CD4-positive, alpha-beta T cell treated with Interleukin-21 for 1 hour (primary cell): ENCODE data around the gene FBXL19.

Experiments used
- DNase-seq: peaks from one replicate; pipeline ENCODE4 v3.0.0-alpha.2; 2020

Gene FBXL19

GRCh38 chr16:30967795-30968194 lies 44.4 kb downstream of the FBXL19 start:
- DNase-seq: no peak

GRCh38 chr16:30969246-30969842 lies 46.0 kb downstream of the FBXL19 start:
- DNase-seq: no peak

DNA sequence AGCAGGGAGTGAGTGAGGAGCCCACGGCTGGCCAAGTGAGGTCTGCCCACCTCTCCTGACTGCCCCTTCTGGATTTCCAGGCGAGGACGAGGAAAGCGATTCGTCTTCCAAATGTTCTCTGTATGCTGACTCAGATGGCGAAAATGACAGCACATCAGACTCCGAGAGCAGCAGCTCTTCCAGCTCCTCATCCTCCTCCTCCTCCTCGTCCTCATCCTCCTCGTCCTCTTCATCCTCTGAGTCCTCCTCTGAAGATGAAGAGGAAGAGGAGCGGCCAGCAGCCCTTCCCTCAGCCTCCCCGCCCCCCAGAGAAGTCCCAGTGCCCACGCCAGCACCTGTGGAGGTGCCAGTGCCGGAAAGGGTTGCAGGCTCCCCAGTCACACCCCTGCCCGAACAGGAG lies 47.9 kb downstream of the FBXL19 start:
- DNase-seq: no peak

- DNase-seq: no peak
Measured at GRCh38 chr16:30972872-30973271, 49.5 kb downstream of the FBXL19 start.

GRCh38 chr16:30974348-30974747 lies 51.0 kb downstream of the FBXL19 start:
- no peak for DNase-seq

GRCh38 chr16:30976486-30976885 lies 53.1 kb downstream of the FBXL19 start:
- DNase-seq: no peak

DNA sequence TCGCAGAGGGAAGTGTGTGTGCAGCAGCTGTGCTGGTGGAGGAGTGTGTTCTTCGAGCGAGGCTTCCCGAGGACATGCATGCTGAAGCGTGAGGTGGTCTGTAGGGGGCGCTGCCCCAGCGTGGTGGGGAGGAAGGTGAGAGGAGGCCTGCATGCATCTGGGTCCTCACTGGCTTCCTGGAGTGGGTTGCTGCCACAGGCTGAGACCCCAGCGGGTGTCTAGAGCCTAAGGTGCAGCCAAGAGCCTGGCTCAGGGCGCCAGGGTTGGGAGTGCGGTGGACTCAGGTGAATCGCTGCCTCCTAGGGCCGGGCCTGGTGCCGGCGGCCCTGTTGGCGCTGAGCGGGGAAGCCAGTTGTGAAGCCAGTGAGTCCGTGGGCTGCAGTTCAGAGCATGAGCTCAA lies 54.1 kb downstream of the FBXL19 start:
- no peak for DNase-seq

DNA sequence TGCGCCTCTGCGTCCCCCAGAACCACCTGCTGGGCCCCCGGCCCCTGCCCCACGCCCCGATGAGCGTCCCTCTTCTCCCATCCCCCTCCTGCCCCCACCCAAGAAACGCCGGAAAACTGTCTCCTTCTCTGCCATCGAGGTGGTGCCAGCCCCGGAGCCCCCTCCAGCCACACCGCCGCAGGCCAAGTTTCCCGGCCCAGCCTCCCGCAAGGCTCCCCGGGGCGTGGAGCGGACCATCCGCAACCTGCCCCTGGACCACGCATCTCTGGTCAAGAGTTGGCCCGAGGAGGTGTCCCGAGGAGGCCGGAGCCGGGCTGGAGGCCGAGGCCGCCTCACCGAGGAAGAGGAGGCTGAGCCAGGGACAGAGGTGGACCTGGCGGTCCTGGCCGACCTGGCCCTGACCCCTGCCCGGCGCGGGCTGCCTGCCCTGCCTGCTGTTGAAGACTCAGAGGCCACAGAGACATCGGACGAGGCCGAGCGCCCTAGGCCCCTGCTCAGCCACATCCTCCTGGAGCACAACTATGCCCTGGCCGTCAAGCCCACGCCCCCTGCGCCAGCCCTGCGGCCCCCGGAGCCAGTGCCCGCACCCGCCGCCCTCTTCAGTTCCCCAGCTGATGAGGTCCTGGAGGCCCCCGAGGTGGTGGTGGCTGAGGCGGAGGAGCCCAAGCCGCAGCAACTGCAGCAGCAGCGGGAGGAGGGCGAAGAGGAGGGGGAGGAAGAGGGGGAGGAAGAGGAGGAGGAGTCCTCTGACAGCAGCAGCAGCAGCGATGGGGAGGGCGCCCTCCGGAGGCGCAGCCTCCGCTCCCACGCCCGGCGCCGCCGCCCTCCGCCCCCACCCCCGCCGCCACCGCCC lies 56.0 kb downstream of the FBXL19 start:
- no peak for DNase-seq

GRCh38 chr16:30980023-30980371 lies 56.6 kb downstream of the FBXL19 start:
- DNase-seq: no peak

GRCh38 chr16:30980434-30980833 lies 57.1 kb downstream of the FBXL19 start:
- DNase-seq: no peak

- DNase-seq: no peak
Measured at GRCh38 chr16:30980959-30981358, 57.6 kb downstream of the FBXL19 start.

DNA sequence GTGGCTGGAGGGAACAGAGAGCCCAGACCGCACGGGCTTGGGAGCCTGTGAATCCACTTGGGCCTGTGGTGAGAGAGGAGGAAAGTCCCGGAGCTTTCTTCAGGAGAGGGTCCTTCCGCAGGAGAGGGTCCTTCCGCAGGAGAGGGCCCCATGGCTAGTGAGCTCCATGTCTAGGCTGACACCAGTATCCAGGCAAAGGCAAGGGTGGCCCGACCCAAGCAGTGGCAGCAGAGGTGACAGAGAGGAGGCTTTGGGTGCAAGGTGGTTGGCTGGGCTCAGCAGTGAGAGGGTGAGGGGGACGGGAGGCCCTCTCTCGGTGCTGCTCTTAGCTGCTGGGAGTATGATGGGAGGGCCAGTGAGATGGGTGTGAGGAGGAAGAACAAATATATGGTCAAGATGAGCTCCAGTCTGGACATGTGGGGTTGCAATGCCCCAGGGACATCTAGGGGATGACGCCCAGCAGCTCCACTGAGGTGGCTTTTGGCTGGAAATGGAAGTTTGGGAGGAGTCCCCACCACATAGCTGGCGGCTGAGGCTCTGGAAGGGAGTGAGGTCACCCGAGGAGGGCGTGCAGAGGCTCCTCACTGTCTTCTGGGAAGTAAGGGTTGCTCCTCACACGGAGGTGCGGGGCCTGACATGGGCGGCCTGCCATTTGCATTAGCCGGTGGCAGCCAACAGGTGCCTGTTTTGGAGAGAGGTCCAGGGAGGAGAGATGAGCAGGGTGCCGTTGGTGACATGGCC lies 59.3 kb downstream of the FBXL19 start:
- no peak for DNase-seq

- no peak for DNase-seq
Measured at GRCh38 chr16:30983289-30983889, 60.0 kb downstream of the FBXL19 start.

DNA sequence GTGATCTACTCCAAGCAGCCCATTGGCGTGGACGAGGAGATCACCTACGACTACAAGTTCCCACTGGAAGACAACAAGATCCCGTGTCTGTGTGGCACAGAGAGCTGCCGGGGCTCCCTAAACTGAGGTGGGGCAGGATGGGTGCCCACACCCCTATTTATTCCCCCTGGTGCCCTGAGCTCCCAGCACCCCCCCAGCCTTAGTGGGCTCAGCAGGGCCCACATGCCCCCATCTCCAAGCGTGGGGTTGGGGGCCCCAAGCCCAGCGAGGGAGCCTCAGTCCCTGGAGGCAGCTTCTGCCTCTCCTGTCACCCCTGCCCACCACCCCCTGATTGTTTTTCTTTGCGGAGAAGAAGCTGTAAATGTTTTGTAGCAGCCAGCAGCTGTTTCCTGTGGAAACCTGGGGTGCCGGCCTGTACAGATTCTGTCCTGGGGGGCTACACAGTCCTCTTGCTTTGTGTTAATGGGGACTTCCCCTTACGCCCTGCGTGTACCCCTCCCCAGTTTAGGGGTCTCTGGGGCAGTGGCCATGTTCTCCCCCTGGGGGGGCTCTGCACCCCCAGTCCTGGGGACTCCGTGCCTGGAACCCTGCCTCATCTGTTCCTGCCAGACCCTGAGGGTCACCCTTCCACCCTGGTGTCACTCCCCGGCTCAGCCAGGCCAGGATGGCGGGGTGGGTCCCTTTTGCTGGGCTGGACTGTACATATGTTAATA lies 60.7 kb downstream of the FBXL19 start:
- no peak for DNase-seq

DNA sequence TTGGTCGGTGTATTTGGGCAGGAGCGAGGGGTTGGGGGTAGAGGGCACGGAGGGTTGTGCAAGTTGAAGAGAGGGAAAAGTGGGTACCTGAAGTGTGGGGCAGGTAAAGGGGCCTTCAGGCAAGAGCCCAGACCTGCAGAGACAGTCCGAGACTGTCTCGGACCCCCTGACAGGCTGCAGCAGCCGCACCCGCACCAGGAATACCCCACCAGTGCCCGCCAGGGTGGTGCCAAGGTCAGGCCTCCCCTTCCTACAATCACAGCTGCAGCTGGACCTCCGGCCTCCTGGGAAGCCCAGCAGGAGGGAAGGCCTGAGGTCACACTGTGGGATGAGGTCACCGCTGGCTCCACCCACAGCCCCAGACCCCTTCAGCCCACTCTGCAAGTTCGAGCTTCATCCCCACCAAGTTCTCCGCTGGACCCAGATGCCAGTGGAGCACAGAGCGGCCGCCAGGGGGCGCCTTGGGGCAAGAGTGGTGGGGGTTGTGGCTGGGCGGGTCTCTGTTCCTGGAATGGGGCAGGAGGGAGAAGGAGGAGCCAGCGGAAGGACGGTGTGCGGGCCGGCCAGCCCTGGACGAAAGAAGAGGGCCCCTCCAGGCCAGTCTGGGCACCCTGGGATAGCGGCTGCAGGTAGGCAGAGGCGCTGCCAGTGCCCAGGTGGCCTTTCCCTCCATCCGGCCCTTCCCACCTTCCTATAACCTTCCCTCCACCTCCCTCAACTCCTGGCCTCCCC lies 61.5 kb downstream of the FBXL19 start, which contains the start of gene HSD3B7:
Gene HSD3B7, plus strand, starts transcription at position 539 of the 732 bp plus-strand sequence. CDS start 452 bp downstream, outside the sequence.
- peak; percentile 78 for DNase-seq

DNA sequence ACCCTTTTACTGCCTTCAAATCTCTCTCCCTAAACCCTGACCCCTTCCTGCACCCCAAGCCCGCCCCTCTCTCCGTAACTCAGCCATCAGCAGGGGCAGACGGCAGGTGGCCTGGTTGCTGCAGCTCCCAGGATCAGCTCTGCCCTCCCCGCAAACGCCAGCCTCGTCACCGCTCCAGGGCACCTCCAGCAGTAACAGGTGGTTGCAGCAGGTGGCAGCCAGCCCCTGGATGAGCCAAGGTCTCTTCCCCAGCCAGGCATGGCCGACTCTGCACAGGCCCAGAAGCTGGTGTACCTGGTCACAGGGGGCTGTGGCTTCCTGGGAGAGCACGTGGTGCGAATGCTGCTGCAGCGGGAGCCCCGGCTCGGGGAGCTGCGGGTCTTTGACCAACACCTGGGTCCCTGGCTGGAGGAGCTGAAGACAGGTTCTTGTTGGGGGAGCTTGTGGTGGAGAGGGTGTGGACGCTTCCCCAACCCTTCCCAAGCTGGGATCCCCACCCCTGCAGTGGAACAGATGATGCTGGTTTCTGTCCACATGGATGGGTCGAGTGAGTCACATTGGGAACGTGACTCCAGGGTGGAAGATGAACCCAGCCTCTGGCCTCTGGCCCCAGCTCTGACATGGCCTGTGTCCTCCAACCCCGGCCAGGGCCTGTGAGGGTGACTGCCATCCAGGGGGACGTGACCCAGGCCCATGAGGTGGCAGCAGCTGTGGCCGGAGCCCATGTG lies 62.2 kb downstream of the FBXL19 start:
- no peak for DNase-seq

GRCh38 chr16:30986129-30986991 lies 63.0 kb downstream of the FBXL19 start:
- DNase-seq: no peak

GRCh38 chr16:30987581-30988190 lies 64.3 kb downstream of the FBXL19 start:
- no peak for DNase-seq

GRCh38 chr16:30989469-30990047 lies 66.2 kb downstream of the FBXL19 start:
- no peak for DNase-seq
